Measurements from ENCODE around the gene IZUMO4.
"Not testable (repeated sequence)": the region's sequence is repeated elsewhere in the genome, so short reads cannot be mapped to it uniquely, and the experiment has no call there.

IZUMO4 gene

GRCh38 chr19:2084993-2085720, 11.6 kb upstream of the IZUMO4 start:
- DNase-seq (ENCODE audit: extremely low spot score) = no peak
- ChIA-PET CTCF (no interaction called here), POLR2A (no interaction called here)
- no peak for TF ChIP-seq PKNOX1 (IDR thresholded peaks at IDR 0.05)
- no peak for TF ChIP-seq ZNF384 (IDR thresholded peaks at IDR 0.05)
- TF ChIP-seq ARNT (IDR thresholded peaks at IDR 0.05) = no peak
- no peak for TF ChIP-seq LEF1 (IDR thresholded peaks at IDR 0.05; ENCODE audit: borderline replicate concordance)
- TF ChIP-seq ELF4 (IDR thresholded peaks at IDR 0.05) = no peak
- TF ChIP-seq BHLHE40 (IDR thresholded peaks at IDR 0.05; ENCODE audit: borderline replicate concordance) = no peak
- TF ChIP-seq HDGF (IDR thresholded peaks at IDR 0.05; ENCODE audit: borderline replicate concordance) = no peak
- TF ChIP-seq FOXA1 (IDR thresholded peaks at IDR 0.05) = no peak
- no peak for TF ChIP-seq CTBP1 (IDR thresholded peaks at IDR 0.05; ENCODE audit: borderline replicate concordance)
- TF ChIP-seq TARDBP (IDR thresholded peaks at IDR 0.05) = no peak
- no peak for TF ChIP-seq FOXM1 (IDR thresholded peaks at IDR 0.05; ENCODE audit: borderline replicate concordance)
- TF ChIP-seq NFRKB (IDR thresholded peaks at IDR 0.05) = no peak
- no peak for TF ChIP-seq SUZ12 (IDR thresholded peaks at IDR 0.05)
- TF ChIP-seq FOXK2 (IDR thresholded peaks at IDR 0.05) = no peak
- no peak for TF ChIP-seq L3MBTL2 (conservative IDR thresholded peaks at IDR 0.05)
- no peak for TF ChIP-seq SP1 (IDR thresholded peaks at IDR 0.05)

GRCh38 chr19:2086695-2087620, 9.8 kb upstream of the IZUMO4 start:
- CTCF ChIA-PET = interaction anchor here (0.6 kb wide), 1 partner anchor 21 kb away, joined by 3 read pairs; no protein-coding TSS in a partner anchor
- POLR2A ChIA-PET; DNase-seq (ENCODE audit: extremely low spot score): not testable (repeated sequence)

GRCh38 chr19:2087621-2088100, 9.1 kb upstream of the IZUMO4 start:
- ChIA-PET CTCF (interaction anchor here (0.6 kb wide), 1 partner anchor 22 kb away, joined by 3 read pairs; no protein-coding TSS in a partner anchor), POLR2A (no interaction called here)
- no peak for DNase-seq (ENCODE audit: extremely low spot score)
- TF ChIP-seq NFRKB (IDR thresholded peaks at IDR 0.05) (no peak), PKNOX1 (IDR thresholded peaks at IDR 0.05) (no peak), FOXM1 (IDR thresholded peaks at IDR 0.05; ENCODE audit: borderline replicate concordance) (no peak), SP1 (IDR thresholded peaks at IDR 0.05) (no peak), TARDBP (IDR thresholded peaks at IDR 0.05) (no peak), FOXK2 (IDR thresholded peaks at IDR 0.05) (no peak), ZNF384 (IDR thresholded peaks at IDR 0.05) (no peak), LEF1 (IDR thresholded peaks at IDR 0.05; ENCODE audit: borderline replicate concordance) (no peak), CTBP1 (IDR thresholded peaks at IDR 0.05; ENCODE audit: borderline replicate concordance) (no peak), FOXA1 (IDR thresholded peaks at IDR 0.05) (no peak), HDGF (IDR thresholded peaks at IDR 0.05; ENCODE audit: borderline replicate concordance) (no peak), ELF4 (IDR thresholded peaks at IDR 0.05) (no peak), ARNT (IDR thresholded peaks at IDR 0.05) (no peak), SUZ12 (IDR thresholded peaks at IDR 0.05) (no peak), L3MBTL2 (conservative IDR thresholded peaks at IDR 0.05) (no peak), BHLHE40 (IDR thresholded peaks at IDR 0.05; ENCODE audit: borderline replicate concordance) (no peak)

GRCh38 chr19:2089001-2089711, 7.6 kb upstream of the IZUMO4 start:
- POLR2A ChIA-PET = interaction anchor here (1.5 kb wide), 1 partner anchor 37 kb away, joined by 4 read pairs; no protein-coding TSS in a partner anchor
- no peak for TF ChIP-seq SP1 (IDR thresholded peaks at IDR 0.05)
- TF ChIP-seq TARDBP (IDR thresholded peaks at IDR 0.05) = no peak
- no peak for TF ChIP-seq FOXM1 (IDR thresholded peaks at IDR 0.05; ENCODE audit: borderline replicate concordance)
- no peak for TF ChIP-seq FOXA1 (IDR thresholded peaks at IDR 0.05)
- no peak for TF ChIP-seq ELF4 (IDR thresholded peaks at IDR 0.05)
- no peak for TF ChIP-seq ARNT (IDR thresholded peaks at IDR 0.05)
- DNase-seq (ENCODE audit: extremely low spot score) = no peak
- CTCF ChIA-PET = interaction anchor here (0.5 kb wide), 1 partner anchor 263 kb away, joined by 3 read pairs; no protein-coding TSS in a partner anchor

- no peak for DNase-seq (ENCODE audit: extremely low spot score)
- TF ChIP-seq ARNT (IDR thresholded peaks at IDR 0.05) = no peak
- TF ChIP-seq ELF4 (IDR thresholded peaks at IDR 0.05) = no peak
- TF ChIP-seq FOXM1 (IDR thresholded peaks at IDR 0.05; ENCODE audit: borderline replicate concordance) = no peak
- TF ChIP-seq HDGF (IDR thresholded peaks at IDR 0.05; ENCODE audit: borderline replicate concordance) = no peak
- TF ChIP-seq TARDBP (IDR thresholded peaks at IDR 0.05) = no peak
- TF ChIP-seq FOXK2 (IDR thresholded peaks at IDR 0.05) = no peak
- TF ChIP-seq CTBP1 (IDR thresholded peaks at IDR 0.05; ENCODE audit: borderline replicate concordance) = no peak
- no peak for TF ChIP-seq LEF1 (IDR thresholded peaks at IDR 0.05; ENCODE audit: borderline replicate concordance)
- TF ChIP-seq SUZ12 (IDR thresholded peaks at IDR 0.05) = no peak
- no peak for TF ChIP-seq PKNOX1 (IDR thresholded peaks at IDR 0.05)
- TF ChIP-seq ZNF384 (IDR thresholded peaks at IDR 0.05) = no peak
- no peak for TF ChIP-seq FOXA1 (IDR thresholded peaks at IDR 0.05)
- TF ChIP-seq L3MBTL2 (conservative IDR thresholded peaks at IDR 0.05) = no peak
- TF ChIP-seq NFRKB (IDR thresholded peaks at IDR 0.05) = no peak
- ChIA-PET POLR2A (interaction anchor here (1.5 kb wide), 1 partner anchor 38 kb away, joined by 4 read pairs; no protein-coding TSS in a partner anchor), CTCF (interaction anchor here (0.5 kb wide), 1 partner anchor 263 kb away, joined by 3 read pairs; no protein-coding TSS in a partner anchor)
These were observed 7.0 kb upstream of the IZUMO4 start for GRCh38 chr19:2089727-2090053.

GRCh38 chr19:2091926-2092525, 4.7 kb upstream of the IZUMO4 start:
- DNase-seq (ENCODE audit: extremely low spot score); POLR2A ChIA-PET; CTCF ChIA-PET: not testable (repeated sequence)
